GM06990 (cell line): ENCODE results near the gene GPR39.

Experiments
- DNase-seq: peaks from one replicate; pipeline ENCODE4 v3.0.0-alpha.2; 2011; ENCODE audit not compliant: insufficient read length; ENCODE audit errors: extremely low read depth
- H3K27me3 ChIP-seq: replicated peaks from 2 replicates; pipeline ENCODE4 v1.6.0; 2011; ENCODE audit warnings: low read length; ENCODE audit not compliant: control insufficient read depth, insufficient read depth
- H3K36me3 ChIP-seq: 2 replicates; pipeline ENCODE4 v1.5.1; 2011; ENCODE audit warnings: low read length; ENCODE audit not compliant: control insufficient read depth, insufficient read depth
- H3K4me3 ChIP-seq: replicated peaks from 2 replicates; pipeline ENCODE4 v1.5.1; 2011; ENCODE audit warnings: low read depth, mild to moderate bottlenecking, control low read depth, low read length
- CTCF ChIP-seq: IDR thresholded peaks from 2 replicates; pipeline ENCODE4 v1.5.1; 2011; ENCODE audit warnings: low read length, control low read depth, mild to moderate bottlenecking, inconsistent platforms; ENCODE audit not compliant: insufficient read depth, poor library complexity, severe bottlenecking

GPR39 gene

GRCh38 chr2:132473174-132473883, 56.7 kb downstream of the GPR39 start:
- Histone ChIP-seq H3K36me3 (no peaks in the 10 kb centered on the region), H3K4me3 (no peak overlapping the region), H3K27me3 (no peaks in the 10 kb centered on the region)
- DNase-seq, result no peak
- TF ChIP-seq CTCF, result no peak

GRCh38 chr2:132475615-132476014, 59.0 kb downstream of the GPR39 start:
- TF ChIP-seq CTCF, result no peak
- no peak overlapping the region for H3K4me3 ChIP-seq
- no peaks in the 10 kb centered on the region for H3K27me3 ChIP-seq
- no peaks in the 10 kb centered on the region for H3K36me3 ChIP-seq
- DNase-seq, result no peak

- no peaks in the 10 kb centered on the region for H3K27me3 ChIP-seq
These were observed 60.8 kb downstream of the GPR39 start for GRCh38 chr2:132477436-132477835.

GRCh38 chr2:132477962-132478361, 61.4 kb downstream of the GPR39 start:
- Histone ChIP-seq H3K27me3 (no peaks in the 10 kb centered on the region), H3K4me3 (no peak overlapping the region), H3K36me3 (no peaks in the 10 kb centered on the region)
- TF ChIP-seq CTCF, result no peak
- no peak for DNase-seq

More at GRCh38 chr2:132477436-132477835, 60.8 kb downstream of the GPR39 start:
- TF ChIP-seq CTCF, result no peak
- Histone ChIP-seq H3K4me3 (no peak overlapping the region), H3K36me3 (no peaks in the 10 kb centered on the region)
- DNase-seq, result no peak

GRCh38 chr2:132478461-132479105, 62.0 kb downstream of the GPR39 start:
- Histone ChIP-seq H3K36me3 (no peaks in the 10 kb centered on the region), H3K27me3 (no peaks in the 10 kb centered on the region), H3K4me3 (no peak overlapping the region)
- no peak for TF ChIP-seq CTCF
- DNase-seq, result no peak
